ENCODE measurements around the gene ACOX2. TPM values are rescaled to one million over a fixed set of nuclear protein-coding genes. Genes with fewer than 3 reads are reported as not detected.

The ACOX2 gene
- total and polyA plus RNA-seq, 2 of the 13 experiments (the other 11 are each of a cell fraction or from before 2014, with no cell fraction given), result 42.6 to 98.5 TPM

DNA sequence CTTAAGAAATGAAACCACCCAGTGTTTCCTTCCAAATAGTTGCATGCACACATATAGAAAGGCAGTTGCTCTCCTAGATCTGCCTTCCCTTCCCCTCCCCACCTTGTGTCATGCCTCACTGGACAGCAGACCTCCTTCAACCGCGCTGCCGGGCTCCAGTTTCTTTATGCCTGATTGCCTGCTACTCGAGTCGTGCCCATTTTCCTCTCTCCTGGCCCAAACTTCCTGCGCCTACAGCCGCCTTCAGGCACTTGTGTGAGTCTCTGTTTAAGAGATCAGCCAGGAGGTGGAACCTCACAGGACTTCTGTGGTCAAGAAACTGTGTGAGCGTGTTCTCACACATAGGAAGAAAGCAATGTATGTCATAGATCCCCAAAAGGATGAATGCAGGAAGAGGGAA is 49.0 kb upstream of the ACOX2 start:
- FAIRE-seq (no peak), ATAC-seq (no peak), DNase-seq (ENCODE audit: low spot score) (no peak)
- Histone ChIP-seq H4K20me1 (ENCODE audit: insufficient read depth, low read length) (no peaks in the 10 kb centered on the region), H3K9me3 (ENCODE audit: low read length) (no peaks in the 10 kb centered on the region), H3K27ac (ENCODE audit: extremely low read length, insufficient read depth, low read length) (no peak overlapping the region), H3K4me2 (ENCODE audit: low read depth, low read length) (peak overlapping the region; percentile 93), H2AFZ (ENCODE audit: low read length) (no peak overlapping the region), H3K27me3 (ENCODE audit: control insufficient read depth in 1 of 2, insufficient read depth in 2 of 2, low read length in 2 of 2) (peaks cover 1 to 9% of the 10 kb centered on the region in 2 experiments; a peak in 3 of 5 replicates), H3K9ac (ENCODE audit: insufficient read depth, low read depth, low read length) (no peak overlapping the region), H3K4me1 (ENCODE audit: insufficient read depth, low read length) (peaks cover 19% of the 10 kb centered on the region), H3K79me2 (ENCODE audit: insufficient read depth, low read length) (no peaks in the 10 kb centered on the region), H3K4me3 (replicated peaks in 1 of 3; ENCODE audit: insufficient read depth in 1 of 3, low read depth in 2 of 3, low read length in 3 of 3) (no peak overlapping the region; a peak in 1 of 6 replicates), H3K36me3 (replicated peaks in 1 of 2; ENCODE audit: control insufficient read depth in 1 of 2, insufficient read depth in 2 of 2, low read length in 2 of 2) (no peaks in the 10 kb centered on the region)
- ChIA-PET CTCF (ENCODE audit: low intra/inter-chr PET ratio, low total read pairs) (no interaction called here), POLR2A (no interaction called here)
- intact Hi-C loops (cut with micrococcal nuclease; ENCODE audit: unreplicated experiment), result no loop called here
- WGBS (ENCODE audit: low lambda C conversion rate), result 64% methylated on average over 8 of the region's 8 CpGs
- BruUV-seq (replicated peaks), result no TSS peak
- no peak for TF ChIP-seq ZFP62 (CRISPR knock-in tag; IDR thresholded peaks at IDR 0.05)
- no peak for TF ChIP-seq ZNF468 (CRISPR knock-in tag; IDR thresholded peaks at IDR 0.05)
- TF ChIP-seq, protein P1, sequence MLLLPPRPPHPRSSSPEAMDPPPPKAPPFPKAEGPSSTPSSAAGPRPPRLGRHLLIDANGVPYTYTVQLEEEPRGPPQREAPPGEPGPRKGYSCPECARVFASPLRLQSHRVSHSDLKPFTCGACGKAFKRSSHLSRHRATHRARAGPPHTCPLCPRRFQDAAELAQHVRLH (CRISPR knock-in tag; IDR thresholded peaks at IDR 0.05; ENCODE audit: borderline replicate concordance, low read depth), result no peak
- no peak for TF ChIP-seq ZFP36L2 (CRISPR knock-in tag; IDR thresholded peaks at IDR 0.05)
- TF ChIP-seq ATF7-NPFF (CRISPR knock-in tag; IDR thresholded peaks at IDR 0.05; ENCODE audit: low read depth), result no peak
- TF ChIP-seq MTA1 (CRISPR knock-in tag; IDR thresholded peaks at IDR 0.05; ENCODE audit: borderline replicate concordance), result no peak
- no peak for TF ChIP-seq CENPT (CRISPR knock-in tag; IDR thresholded peaks at IDR 0.05; ENCODE audit: low read depth)
- TF ChIP-seq, protein P2, sequence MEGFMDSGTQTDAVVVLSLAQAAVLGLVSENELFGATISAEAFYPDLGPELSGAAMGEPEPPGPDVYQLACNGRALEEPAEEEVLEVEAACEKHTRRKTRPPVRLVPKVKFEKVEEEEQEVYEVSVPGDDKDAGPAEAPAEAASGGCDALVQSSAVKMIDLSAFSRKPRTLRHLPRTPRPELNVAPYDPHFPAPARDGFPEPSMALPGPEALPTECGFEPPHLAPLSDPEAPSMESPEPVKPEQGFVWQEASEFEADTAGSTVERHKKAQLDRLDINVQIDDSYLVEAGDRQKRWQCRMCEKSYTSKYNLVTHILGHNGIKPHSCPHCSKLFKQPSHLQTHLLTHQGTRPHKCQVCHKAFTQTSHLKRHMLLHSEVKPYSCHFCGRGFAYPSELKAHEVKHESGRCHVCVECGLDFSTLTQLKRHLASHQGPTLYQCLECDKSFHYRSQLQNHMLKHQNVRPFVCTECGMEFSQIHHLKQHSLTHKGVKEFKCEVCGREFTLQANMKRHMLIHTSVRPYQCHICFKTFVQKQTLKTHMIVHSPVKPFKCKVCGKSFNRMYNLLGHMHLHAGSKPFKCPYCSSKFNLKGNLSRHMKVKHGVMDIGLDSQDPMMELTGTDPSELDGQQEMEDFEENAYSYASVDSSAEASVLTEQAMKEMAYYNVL (CRISPR knock-in tag; IDR thresholded peaks at IDR 0.05; ENCODE audit: borderline replicate concordance), result no peak
- TF ChIP-seq ZNF781 (CRISPR knock-in tag; IDR thresholded peaks at IDR 0.05; ENCODE audit: borderline replicate concordance, not compliant biosample characterization), result no peak
- no peak for TF ChIP-seq ZNF768 (CRISPR knock-in tag; IDR thresholded peaks at IDR 0.05)
- no peak for TF ChIP-seq HNRNPUL1 (IDR thresholded peaks at IDR 0.05; ENCODE audit: low read depth, low read length)
- in situ Hi-C loops (cut with HindIII; ENCODE audit: extremely low pct_ligation_motif_present, low pct_unique_long_range_greater_than_20kb), result no loop called here
